CD14-positive monocyte (primary cell): ENCODE results near the gene HID1. TPM values are rescaled to one million over a fixed set of nuclear protein-coding genes. Genes with fewer than 3 reads are reported as not detected.

Experiments
- DNase-seq, 3 donors: peaks; one replicate each; pipeline ENCODE4 v3.0.0-alpha.2; 2011 to 2022
- H2AFZ ChIP-seq: 2 replicates; pipeline ENCODE4 v1.6.0; 2012; ENCODE audit warnings: mild to moderate bottlenecking, low read depth, low read length, inconsistent platforms; ENCODE audit not compliant: insufficient read depth, poor library complexity, severe bottlenecking
- H3K27ac ChIP-seq, 2 donors: 1 replicate in 1 of 2; 2 replicates in 1 of 2; pipeline ENCODE4 v1.5.1; 2012 to 2013; ENCODE audit warnings: low read length in 2 of 2, control low read depth in 1 of 2, inconsistent platforms in 1 of 2, low read depth in 1 of 2, mild to moderate bottlenecking in 1 of 2
- H3K27me3 ChIP-seq, 2 donors: one replicate each; pipeline versions ENCODE4 v1.6.0 to v1.6.1; 2011 to 2013; ENCODE audit warnings: low read length in 2 of 2; ENCODE audit not compliant: control insufficient read depth in 2 of 2, insufficient read depth in 2 of 2
- H3K36me3 ChIP-seq, 2 donors: replicated peaks in 1 of 2; 1 replicate in 1 of 2; 2 replicates in 1 of 2; pipeline versions ENCODE4 v1.5.1 to v1.6.1; 2012 to 2013; ENCODE audit warnings: low read length in 2 of 2, control low read depth in 1 of 2, inconsistent platforms in 1 of 2, mild to moderate bottlenecking in 1 of 2; ENCODE audit not compliant: insufficient read depth in 2 of 2, control insufficient read depth in 1 of 2
- H3K4me1 ChIP-seq, 2 donors: 1 replicate in 1 of 2; 2 replicates in 1 of 2; pipeline versions ENCODE4 v1.5.1 to v1.6.1; 2012 to 2013; ENCODE audit warnings: low read length in 2 of 2, control low read depth in 1 of 2, inconsistent platforms in 1 of 2, mild to moderate bottlenecking in 1 of 2, moderate library complexity in 1 of 2; ENCODE audit not compliant: insufficient read depth in 2 of 2, control insufficient read depth in 1 of 2
- H3K4me2 ChIP-seq: replicated peaks from 2 replicates; pipeline ENCODE3; 2012; ENCODE audit warnings: low read length, moderate library complexity, mild to moderate bottlenecking; ENCODE audit not compliant: poor library complexity, severe bottlenecking; ENCODE audit errors: extremely low read depth
- H3K4me3 ChIP-seq, 3 experiments: fragments of 200-600 bp in 1 of 3; sonication (generic) in 1 of 3; replicated peaks in 1 of 3; 1 replicate in 2 of 3; 2 replicates in 1 of 3; pipeline ENCODE4 v1.5.1; 2011 to 2013; ENCODE audit warnings: low read length in 3 of 3, mild to moderate bottlenecking in 3 of 3, control low read depth in 2 of 3, low read depth in 2 of 3, inconsistent platforms in 1 of 3, moderate library complexity in 1 of 3
- H3K79me2 ChIP-seq: 2 replicates; pipeline ENCODE4 v1.6.0; 2012; ENCODE audit warnings: mild to moderate bottlenecking, control low read depth, inconsistent platforms, low read length, moderate library complexity; ENCODE audit not compliant: insufficient read depth
- H3K9ac ChIP-seq: 2 replicates; pipeline ENCODE4 v1.6.0; 2017; ENCODE audit warnings: low read length, mild to moderate bottlenecking; ENCODE audit not compliant: insufficient read depth, poor library complexity, severe bottlenecking
- H3K9me3 ChIP-seq, 2 donors: replicated peaks in 1 of 2; 1 replicate in 1 of 2; 2 replicates in 1 of 2; pipeline versions ENCODE4 v1.5.1 to v1.6.1; 2012 to 2013; ENCODE audit warnings: low read length in 2 of 2, control low read depth in 1 of 2; ENCODE audit not compliant: control insufficient read depth in 1 of 2, insufficient read depth in 1 of 2
- H4K20me1 ChIP-seq: 2 replicates; pipeline ENCODE4 v1.6.0; 2012; ENCODE audit warnings: mild to moderate bottlenecking, low read length, control low read depth, moderate library complexity; ENCODE audit not compliant: insufficient read depth
- H3K27ac Mint-ChIP-seq, 7 donors: one replicate each; pipeline ENCODE4 v1.8.0; 2020; ENCODE audit warnings: mild to moderate bottlenecking in 7 of 7, mixed read lengths in 7 of 7, moderate library complexity in 6 of 7, inconsistent platforms in 2 of 7
- H3K27me3 Mint-ChIP-seq, 3 donors: one replicate each; pipeline ENCODE4 v1.8.0; 2021 to 2022; ENCODE audit warnings: low read depth in 3 of 3, mild to moderate bottlenecking in 3 of 3, mixed read lengths in 3 of 3, moderate library complexity in 3 of 3, inconsistent platforms in 1 of 3
- H3K36me3 Mint-ChIP-seq, 2 donors: one replicate each; pipeline ENCODE4 v1.8.0; 2020; ENCODE audit warnings: mixed read lengths in 2 of 2, inconsistent platforms in 1 of 2, mild to moderate bottlenecking in 1 of 2
- H3K4me1 Mint-ChIP-seq: one replicate; pipeline ENCODE4 v1.8.0; 2020; ENCODE audit warnings: mild to moderate bottlenecking, mixed read lengths
- H3K4me3 Mint-ChIP-seq, 2 donors: one replicate each; pipeline ENCODE4 v1.8.0; 2020; ENCODE audit warnings: mild to moderate bottlenecking in 2 of 2, mixed read lengths in 2 of 2, moderate library complexity in 1 of 2
- H3K9me3 Mint-ChIP-seq, 7 donors: one replicate each; pipeline ENCODE4 v1.8.0; 2020 to 2022; ENCODE audit warnings: mixed read lengths in 7 of 7, mild to moderate bottlenecking in 6 of 7, moderate library complexity in 6 of 7, inconsistent platforms in 2 of 7
- CTCF ChIP-seq: fragments of 200-600 bp; IDR thresholded peaks from one replicate; pipeline ENCODE4 v1.8.0; 2022; ENCODE audit warnings: antibody characterized with exemption, mild to moderate bottlenecking
- WGBS: methylation state at CpG from one replicate; pipeline ENCODE4 v1.1.5; 2013; ENCODE audit warnings: missing lambda C conversion rate; ENCODE audit not compliant: insufficient coverage; 5-methylcytosine and 5-hydroxymethylcytosine counted together
- intact Hi-C, 2 donors: fragments of 100-400 bp; cut with micrococcal nuclease; formaldehyde crosslinking; loops; one replicate each; pipeline versions ENCODE4 v1.15.0 to v1.15.1; 2023
- polyA plus RNA-seq, 3 donors: library from polyadenylated mRNA; depleted of rRNA in 1 of 3; unstranded in 2 of 3; stranded (reverse) in 1 of 3; fragments of 300-500 nt in 2 of 3; fragments of >200 nt in 1 of 3; fragmentation: Illumina TruSeq in 2 of 3; gene quantifications; 1 replicate in 2 of 3; 2 replicates in 1 of 3; pipeline ENCODE4 v1.2.3, GENCODE V29; 2012 to 2021

The HID1 gene
- polyA plus RNA-seq, 3 donors, result not detected

DNA sequence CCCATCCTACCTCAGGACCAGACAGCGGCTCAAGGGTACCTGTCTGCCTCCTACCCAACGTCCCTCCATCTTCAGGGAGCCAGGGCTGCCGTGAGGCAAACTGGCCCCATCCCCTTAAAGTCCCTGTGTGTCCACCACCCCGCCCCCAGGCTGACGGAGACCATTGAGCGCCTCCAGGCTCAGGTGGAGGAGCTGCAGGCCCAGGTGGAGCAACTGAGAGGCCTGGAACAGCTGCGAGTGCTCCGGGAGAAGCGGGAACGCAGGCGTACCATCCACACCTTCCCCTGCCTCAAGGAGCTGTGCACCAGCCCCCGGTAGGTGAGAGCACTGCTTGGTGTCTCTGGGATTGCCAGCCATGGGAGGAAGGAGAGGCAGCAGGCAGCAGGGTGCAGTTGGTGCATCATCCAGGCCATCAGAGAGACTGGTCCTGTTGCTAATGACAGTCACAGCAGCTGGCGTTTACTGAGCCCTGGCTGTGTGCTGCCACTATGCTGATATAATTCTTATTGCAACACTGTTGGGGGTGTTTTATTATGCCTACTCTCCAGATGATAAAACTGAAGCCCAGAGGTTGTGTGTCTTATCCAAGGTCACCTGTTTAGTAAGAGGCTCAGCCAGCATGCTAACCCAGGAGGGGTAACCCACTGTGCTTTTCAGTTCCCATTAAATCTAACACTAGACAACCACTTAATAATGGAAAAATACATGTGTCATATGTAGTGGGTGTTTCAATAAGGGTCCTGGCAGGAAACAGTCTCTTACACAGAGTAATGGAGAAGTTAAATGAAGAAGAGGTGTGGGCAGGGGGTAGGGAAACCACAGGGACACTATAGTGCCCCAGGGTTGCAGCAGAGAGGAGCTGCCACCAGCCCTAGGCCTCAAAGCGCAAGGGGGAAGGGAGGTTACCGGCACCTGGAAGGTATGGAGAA is 29.6 kb upstream of the HID1 start:
- H3K4me1 Mint-ChIP-seq, result peaks cover 15% of the 10 kb centered on the region
- Histone ChIP-seq H3K27me3 (no peaks in the 10 kb centered on the region), H4K20me1 (no peaks in the 10 kb centered on the region), H3K4me1 (no peaks in the 10 kb centered on the region), H3K9ac (peak overlapping the region; percentile 27), H2AFZ (no peak overlapping the region), H3K27ac (no peak overlapping the region), H3K4me2 (no peak overlapping the region), H3K9me3 (no peaks in the 10 kb centered on the region), H3K4me3 (no peak overlapping the region), H3K79me2 (no peaks in the 10 kb centered on the region), H3K36me3 (no peaks in the 10 kb centered on the region)
- H3K36me3 Mint-ChIP-seq, result no peaks in the 10 kb centered on the region
- H3K27ac Mint-ChIP-seq, result peak overlapping the region in 1 of 7 donors; percentile 23
- DNase-seq, result no peak
- no peaks in the 10 kb centered on the region for H3K9me3 Mint-ChIP-seq
- intact Hi-C loops, result loop anchor here in 1 of 2 donors (5.0 kb wide), 1 partner anchor 40 kb away; no protein-coding TSS in a partner anchor
- 71% methylated on average over 12 of the region's 15 CpGs for WGBS
- H3K27me3 Mint-ChIP-seq, result peaks cover 2 to 6% (median 4%) of the 10 kb centered on the region in 3 donors
- no peak overlapping the region for H3K4me3 Mint-ChIP-seq
- no peak for TF ChIP-seq CTCF

DNA sequence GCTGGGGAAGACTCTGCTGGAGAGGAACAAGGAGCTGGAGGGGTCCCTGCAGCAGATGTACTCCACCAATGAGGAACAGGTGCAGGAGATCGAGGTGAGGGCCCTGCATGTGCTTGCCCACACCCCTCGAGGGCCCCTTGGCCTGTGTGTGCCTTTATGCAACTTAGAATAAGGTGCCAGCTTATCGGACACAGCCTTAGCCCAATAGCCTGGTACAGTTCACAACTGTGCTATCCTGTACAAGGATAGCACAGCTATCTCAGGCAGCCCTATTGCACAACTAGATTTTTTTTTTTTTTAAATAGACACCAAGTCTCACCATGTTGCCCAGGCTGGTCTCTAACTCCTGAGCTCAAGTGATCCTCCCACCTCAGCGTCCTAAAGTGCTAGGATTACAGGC is 27.0 kb upstream of the HID1 start:
- H3K36me3 ChIP-seq, result no peaks in the 10 kb centered on the region
- Mint-ChIP-seq H3K4me1 (peaks cover 15% of the 10 kb centered on the region), H3K27me3 (peaks cover 2 to 3% (median 2%) of the 10 kb centered on the region in 3 donors), H3K27ac (no peak overlapping the region), H3K36me3 (no peaks in the 10 kb centered on the region), H3K9me3 (peaks cover 0 to 2% (median 0%) of the 10 kb centered on the region in 7 donors), H3K4me3 (no peak overlapping the region)
- no peak overlapping the region for H3K27ac ChIP-seq
- H3K27me3 ChIP-seq, result no peaks in the 10 kb centered on the region
- intact Hi-C loops, result no loop called here
- WGBS, result 89% methylated on average over 3 of the region's 4 CpGs
- H3K9me3 ChIP-seq, result no peaks in the 10 kb centered on the region
- H3K4me1 ChIP-seq, result no peaks in the 10 kb centered on the region
- H3K4me3 ChIP-seq, result no peak overlapping the region
- H3K79me2 ChIP-seq, result no peaks in the 10 kb centered on the region
- H4K20me1 ChIP-seq, result no peaks in the 10 kb centered on the region
- no peak for TF ChIP-seq CTCF
- no peak overlapping the region for H3K9ac ChIP-seq
- no peak overlapping the region for H2AFZ ChIP-seq
- DNase-seq, result no peak
- no peak overlapping the region for H3K4me2 ChIP-seq
